Sigmoid colon (tissue), 4 donors: ENCODE data around the gene SORCS2.

Experiments
- EP300 ChIP-seq, 4 donors: sonication (generic); formaldehyde crosslinking; IDR thresholded peaks; one replicate each; pipeline ENCODE4 v1.6.1; 2017; ENCODE audit warnings: antibody characterized with exemption in 4 of 4
- POLR2A ChIP-seq, 2 donors: fragments of 450-650 bp; IDR thresholded peaks; one replicate each; pipeline ENCODE4 v1.6.1; 2016; ENCODE audit warnings: antibody characterized with exemption in 2 of 2, mild to moderate bottlenecking in 2 of 2, moderate library complexity in 2 of 2
- POLR2AphosphoS5 ChIP-seq, 4 donors: sonication (generic); formaldehyde crosslinking; IDR thresholded peaks; one replicate each; pipeline ENCODE4 v1.6.1; 2017; ENCODE audit warnings: antibody characterized with exemption in 4 of 4
- TF ChIP-seq, protein P1 (sequence below), 4 experiments: fragments of 450-650 bp in 3 of 4; fragments of 200-600 bp in 1 of 4; IDR thresholded peaks; one replicate each; pipeline ENCODE4 v1.5.1; 2016 to 2019; ENCODE audit warnings: antibody characterized with exemption in 4 of 4, mild to moderate bottlenecking in 3 of 4, moderate library complexity in 2 of 4

DNA sequence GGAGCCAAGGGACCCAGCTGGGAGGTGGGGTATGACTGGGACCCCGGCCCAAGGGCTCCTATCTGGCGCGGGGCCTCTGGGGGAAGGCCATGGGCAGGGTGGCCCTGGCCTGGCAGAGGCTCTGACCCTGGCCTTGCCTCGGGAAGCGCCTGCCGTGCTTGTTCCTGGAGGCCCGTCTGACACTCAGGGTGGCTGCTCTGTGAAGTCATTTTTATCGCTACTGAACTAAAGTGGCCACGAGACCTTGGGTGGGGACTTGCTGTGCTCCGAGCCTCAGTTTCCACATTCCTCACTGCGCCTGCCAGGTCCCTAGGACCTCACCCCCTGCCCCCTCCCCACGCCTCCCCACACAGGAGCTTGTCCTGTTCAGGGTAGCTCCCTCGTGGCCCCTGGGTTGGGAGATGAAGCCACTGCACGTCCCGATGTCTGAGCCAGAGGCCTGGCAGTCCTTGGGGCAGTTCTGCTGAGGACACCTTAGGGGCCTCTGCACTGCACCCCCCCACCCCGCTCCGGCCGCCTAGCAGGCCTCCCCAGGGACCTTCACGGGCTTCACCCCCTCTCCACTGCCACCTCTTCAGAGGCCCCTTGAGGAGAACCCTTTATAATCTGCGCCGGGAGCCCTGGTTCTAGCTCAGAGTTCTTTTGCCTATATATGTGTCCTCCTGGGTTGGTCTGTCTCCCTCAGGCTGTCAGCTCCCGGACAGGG is 639 bp upstream of the SORCS2 start:
- TF ChIP-seq, protein P1, sequence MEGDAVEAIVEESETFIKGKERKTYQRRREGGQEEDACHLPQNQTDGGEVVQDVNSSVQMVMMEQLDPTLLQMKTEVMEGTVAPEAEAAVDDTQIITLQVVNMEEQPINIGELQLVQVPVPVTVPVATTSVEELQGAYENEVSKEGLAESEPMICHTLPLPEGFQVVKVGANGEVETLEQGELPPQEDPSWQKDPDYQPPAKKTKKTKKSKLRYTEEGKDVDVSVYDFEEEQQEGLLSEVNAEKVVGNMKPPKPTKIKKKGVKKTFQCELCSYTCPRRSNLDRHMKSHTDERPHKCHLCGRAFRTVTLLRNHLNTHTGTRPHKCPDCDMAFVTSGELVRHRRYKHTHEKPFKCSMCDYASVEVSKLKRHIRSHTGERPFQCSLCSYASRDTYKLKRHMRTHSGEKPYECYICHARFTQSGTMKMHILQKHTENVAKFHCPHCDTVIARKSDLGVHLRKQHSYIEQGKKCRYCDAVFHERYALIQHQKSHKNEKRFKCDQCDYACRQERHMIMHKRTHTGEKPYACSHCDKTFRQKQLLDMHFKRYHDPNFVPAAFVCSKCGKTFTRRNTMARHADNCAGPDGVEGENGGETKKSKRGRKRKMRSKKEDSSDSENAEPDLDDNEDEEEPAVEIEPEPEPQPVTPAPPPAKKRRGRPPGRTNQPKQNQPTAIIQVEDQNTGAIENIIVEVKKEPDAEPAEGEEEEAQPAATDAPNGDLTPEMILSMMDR (IDR thresholded peaks at IDR 0.05) = no peak
- TF ChIP-seq POLR2AphosphoS5 (IDR thresholded peaks at IDR 0.05) (no peak), POLR2A (IDR thresholded peaks at IDR 0.05) (no peak), EP300 (IDR thresholded peaks at IDR 0.05) (no peak)
